ENCODE measurements around the gene NOTCH3.

The NOTCH3 gene

GRCh38 chr19:15180451-15181390 lies 20.1 kb downstream of the NOTCH3 start:
- TF ChIP-seq CTCF (conservative IDR thresholded peaks at IDR 0.05) = no peak
- peak overlapping the region; percentile 92 for H3K27ac ChIP-seq

GRCh38 chr19:15178629-15179308 lies 22.0 kb downstream of the NOTCH3 start:
- no peak overlapping the region for H3K27ac ChIP-seq
- TF ChIP-seq CTCF (conservative IDR thresholded peaks at IDR 0.05) = no peak

DNA sequence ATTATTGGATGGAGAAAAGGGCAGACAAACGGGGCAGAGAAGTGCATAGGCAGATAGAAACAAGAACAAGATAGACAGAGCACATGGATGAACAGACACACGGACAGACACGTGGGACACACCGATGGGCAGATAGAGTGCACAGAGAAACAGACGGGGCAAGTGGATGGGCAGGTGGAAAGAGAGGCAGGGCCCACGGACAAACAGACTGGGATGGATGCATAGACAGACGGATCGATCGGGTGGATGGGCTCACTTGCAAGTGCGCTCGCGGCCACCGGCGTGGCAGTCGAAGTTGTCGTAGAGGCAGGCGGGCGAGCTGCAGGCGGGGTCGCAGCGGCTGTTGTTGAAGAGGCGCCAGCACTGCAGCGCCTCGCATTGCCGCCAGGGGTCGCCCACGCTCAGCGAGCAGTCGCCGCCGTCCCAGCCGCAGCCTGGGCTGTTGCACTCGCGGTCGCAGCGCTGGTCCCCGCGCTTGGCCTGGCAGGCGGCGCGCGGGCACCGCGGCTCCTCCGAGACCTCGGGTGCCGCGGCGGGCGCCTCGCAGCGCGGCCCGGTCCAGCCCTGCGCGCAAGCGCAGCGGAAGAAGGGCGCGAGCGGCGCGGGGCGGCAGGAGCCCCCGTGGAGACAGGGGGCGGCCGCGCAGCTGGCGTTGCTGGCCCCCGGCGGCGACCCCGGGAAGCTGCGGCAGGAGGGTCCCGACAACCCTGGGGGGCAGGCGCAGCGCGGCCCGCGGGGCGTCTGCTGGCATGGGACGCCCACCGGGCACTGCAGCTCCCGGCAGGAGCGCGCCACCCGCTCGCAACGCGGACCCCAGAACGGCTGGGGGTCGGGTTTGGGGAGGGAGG lies 23.3 kb downstream of the NOTCH3 start:
- peak overlapping the region; percentile 67; the same call in 1 of the 2 replicates for H3K27ac ChIP-seq
- TF ChIP-seq CTCF (conservative IDR thresholded peaks at IDR 0.05) = peak; percentile 99

- no peak for TF ChIP-seq CTCF (conservative IDR thresholded peaks at IDR 0.05)
- H3K27ac ChIP-seq = no peak overlapping the region
Observed at GRCh38 chr19:15175609-15176008, 25.2 kb downstream of the NOTCH3 start.

- TF ChIP-seq CTCF (conservative IDR thresholded peaks at IDR 0.05) = peak; percentile 58
- H3K27ac ChIP-seq = no peak overlapping the region
Observed at GRCh38 chr19:15173746-15174404, 26.9 kb downstream of the NOTCH3 start.

GRCh38 chr19:15170345-15170744 lies 30.4 kb downstream of the NOTCH3 start:
- no peak for TF ChIP-seq CTCF (conservative IDR thresholded peaks at IDR 0.05)
- no peak overlapping the region for H3K27ac ChIP-seq
